NCI-H187 (cell line): ENCODE results near the gene CLEC17A.
"Not testable (repeated sequence)": the region's sequence is repeated elsewhere in the genome, so short reads cannot be mapped to it uniquely, and the experiment has no call there.

ENCODE experiments used
- DNase-seq, 2 experiments: peaks; one replicate each; lab custom pipeline; 2025; lab: John Stamatoyannopoulos, UW

The CLEC17A gene

DNA sequence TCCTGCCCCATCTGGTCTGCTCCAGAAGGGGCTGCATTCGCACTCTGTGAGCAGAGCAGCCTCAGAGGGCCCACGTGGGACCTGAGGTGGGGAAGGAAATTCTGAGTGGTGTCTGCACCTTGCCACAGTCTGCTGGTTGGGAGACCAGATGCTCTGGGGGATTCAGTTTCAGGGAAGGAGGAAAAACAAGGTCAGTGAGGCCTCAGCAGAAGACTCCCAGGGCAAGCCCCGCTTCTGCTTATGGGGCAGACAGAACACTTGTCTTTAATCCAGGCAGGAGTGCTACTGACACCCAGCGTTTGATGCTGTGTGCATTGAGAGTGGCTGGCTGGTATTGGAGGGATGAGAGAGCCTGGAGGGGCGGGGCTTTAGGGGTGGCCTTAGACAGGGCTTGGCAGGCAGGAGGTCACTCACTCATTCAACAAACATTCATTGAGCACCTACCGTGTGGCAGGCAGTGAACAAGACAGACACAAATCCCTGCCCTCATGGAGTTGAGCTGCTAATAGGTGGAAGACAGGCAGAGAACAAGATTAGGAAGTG lies 4.9 kb upstream of the CLEC17A start:
- no peak for DNase-seq

- DNase-seq = no peak
These were observed 2.2 kb upstream of the CLEC17A start for GRCh38 chr19:14580623-14581237.

DNA sequence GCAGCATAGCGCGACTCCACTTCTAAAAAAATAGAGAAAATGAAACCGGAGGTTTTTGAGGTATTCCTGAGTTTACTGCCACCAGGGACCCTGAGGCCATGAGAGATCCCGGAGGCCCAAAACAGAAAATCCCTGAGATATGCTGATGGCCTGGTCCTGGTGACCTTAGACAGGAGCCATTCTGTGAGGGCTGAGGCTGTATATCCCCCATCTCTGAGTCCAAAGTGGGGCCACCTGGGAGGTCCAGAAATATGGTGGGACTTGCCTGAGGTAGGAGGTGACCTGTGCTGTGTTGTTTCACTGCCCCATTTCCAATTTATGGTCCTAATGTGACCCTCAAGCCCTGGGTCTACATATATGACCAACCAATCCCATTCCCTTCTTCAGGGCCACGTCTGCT lies 1.5 kb downstream of the CLEC17A start:
- DNase-seq = not testable (repeated sequence)

GRCh38 chr19:14585187-14585586 lies 2.3 kb downstream of the CLEC17A start:
- not testable (repeated sequence) for DNase-seq

DNA sequence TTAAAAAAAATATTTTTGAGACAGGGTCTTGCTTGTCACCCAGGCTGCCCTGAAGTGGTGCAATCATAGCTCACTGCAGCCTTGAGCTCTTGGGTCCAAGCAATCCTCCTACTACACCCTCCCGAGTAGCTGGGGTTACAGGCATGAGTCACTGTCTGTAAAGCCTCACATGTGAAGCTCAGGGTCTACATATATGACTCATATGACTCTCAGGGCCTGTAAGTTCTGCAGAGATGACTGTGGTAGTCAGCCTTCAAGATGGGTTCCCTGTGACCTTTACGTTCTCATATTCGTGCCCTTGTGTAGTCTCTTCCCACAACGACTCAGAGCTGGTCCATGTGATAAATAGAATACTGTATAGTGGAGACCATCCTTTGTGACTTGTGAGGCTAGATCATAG lies 6.5 kb downstream of the CLEC17A start:
- not testable (repeated sequence) for DNase-seq

GRCh38 chr19:14595558-14595957 lies 12.7 kb downstream of the CLEC17A start:
- no peak for DNase-seq

- no peak for DNase-seq
These were observed 16.8 kb downstream of the CLEC17A start for GRCh38 chr19:14599548-14600147.

DNA sequence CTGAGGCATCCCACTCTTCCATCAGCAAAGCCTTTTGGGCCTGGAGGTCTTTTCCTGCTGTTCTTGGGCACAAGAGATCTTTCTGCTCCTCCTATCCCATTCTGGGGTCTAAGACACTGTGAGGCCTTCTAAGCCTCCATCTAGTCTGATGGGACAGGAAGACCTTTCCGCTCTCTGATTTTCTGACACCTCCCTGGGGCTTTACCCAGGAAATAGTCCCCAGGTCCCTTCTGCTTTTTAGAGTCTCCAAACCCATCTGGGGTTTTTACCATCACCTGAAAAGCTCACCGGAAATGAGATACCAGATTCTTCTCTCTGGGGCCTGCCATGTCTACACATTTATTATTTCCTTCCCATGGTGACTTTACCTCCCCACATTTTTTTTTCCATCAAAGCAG lies 21.1 kb downstream of the CLEC17A start:
- no peak for DNase-seq

DNA sequence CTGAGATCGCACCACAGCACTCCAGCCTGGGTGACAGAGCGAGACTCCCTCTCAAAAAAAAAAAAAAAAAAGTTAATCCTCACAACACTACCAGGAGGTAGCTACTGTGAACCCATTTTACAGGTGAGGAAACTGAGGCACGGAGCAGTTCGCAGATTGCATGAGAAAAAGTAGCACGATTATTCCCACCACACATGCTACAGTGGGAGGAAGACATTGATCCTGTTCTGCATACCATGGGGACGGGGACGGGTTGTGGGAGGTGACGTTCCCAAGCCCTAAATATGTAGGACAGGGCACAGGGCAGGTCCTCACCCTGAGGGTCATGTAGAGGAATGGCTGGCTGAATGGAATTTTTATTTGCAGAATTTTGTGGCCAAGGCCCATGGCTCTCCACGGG lies 23.7 kb downstream of the CLEC17A start:
- DNase-seq = no peak

- no peak for DNase-seq
These were observed 28.2 kb downstream of the CLEC17A start for GRCh38 chr19:14611051-14611450.

- not testable (repeated sequence) for DNase-seq
These were observed 29.4 kb downstream of the CLEC17A start for GRCh38 chr19:14612242-14612641.

- DNase-seq = no peak
These were observed 29.8 kb downstream of the CLEC17A start for GRCh38 chr19:14612657-14613056.

DNA sequence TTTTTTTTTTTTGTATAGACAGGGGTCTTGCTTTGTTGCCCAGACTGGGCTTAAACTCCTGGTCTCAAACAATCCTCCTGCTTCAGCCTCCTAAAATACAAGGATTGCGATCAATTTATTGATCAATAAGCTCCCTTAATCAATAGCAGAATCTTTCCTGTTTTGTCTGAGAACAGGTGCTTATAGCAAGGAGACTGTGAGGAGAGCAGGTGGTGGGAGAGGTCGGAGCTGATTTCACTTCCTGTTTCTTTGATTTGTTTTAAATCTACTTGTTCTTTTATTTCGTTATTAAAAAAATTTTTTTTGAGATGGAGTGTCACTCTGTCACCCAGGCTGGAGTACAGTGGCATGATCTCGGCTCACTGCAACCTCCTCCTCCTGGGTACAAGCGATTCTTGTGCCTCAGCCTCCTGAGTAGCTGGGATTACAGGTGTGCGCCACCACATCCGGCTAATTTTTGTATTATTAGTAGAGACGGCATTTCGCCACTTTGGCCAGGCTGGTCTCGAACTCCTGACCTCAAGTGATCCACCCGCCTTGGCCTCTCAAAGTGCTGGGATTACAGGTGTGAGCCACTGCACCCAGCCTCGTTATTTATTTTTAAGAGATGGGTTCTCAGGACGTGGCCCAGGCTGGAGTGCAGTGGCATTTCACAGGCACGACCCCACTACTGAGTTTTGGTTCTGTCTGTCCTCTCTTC lies 30.7 kb downstream of the CLEC17A start:
- not testable (repeated sequence) for DNase-seq

DNA sequence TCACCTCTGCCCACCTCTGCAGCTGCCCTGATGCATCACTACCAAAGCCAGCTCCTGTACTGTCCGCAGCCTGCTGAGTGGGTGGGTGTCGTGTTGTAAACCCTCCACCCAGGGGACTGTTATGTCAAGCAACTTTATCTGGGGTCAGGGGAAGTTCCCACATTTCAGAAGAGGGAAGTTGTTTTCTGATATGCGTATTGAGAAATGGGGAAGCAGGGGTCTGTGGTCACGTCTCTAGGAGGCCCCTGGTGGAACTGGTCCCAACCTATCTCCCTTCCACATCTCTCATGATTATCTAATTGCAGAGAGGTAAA lies 31.2 kb downstream of the CLEC17A start:
- DNase-seq = no peak

DNA sequence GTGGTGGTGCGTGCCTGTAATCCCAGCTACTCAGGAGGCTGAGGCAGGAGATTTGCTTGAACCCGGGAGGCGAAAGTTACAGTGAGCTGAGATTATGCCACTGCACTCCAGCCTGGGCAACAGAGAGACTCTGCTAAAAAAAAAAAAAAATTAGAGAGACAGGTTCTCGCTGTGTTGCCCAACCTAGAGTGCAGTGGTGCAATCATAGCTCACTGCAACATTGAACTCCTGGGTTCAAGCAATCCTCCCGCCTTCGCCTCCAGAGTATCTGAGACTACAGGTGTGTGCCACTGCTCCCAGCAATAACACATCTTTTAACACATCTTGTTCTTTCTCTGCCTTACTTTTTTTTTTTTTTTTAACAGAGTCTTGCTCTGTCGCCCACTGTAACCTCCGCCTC lies 32.7 kb downstream of the CLEC17A start:
- no peak for DNase-seq

DNA sequence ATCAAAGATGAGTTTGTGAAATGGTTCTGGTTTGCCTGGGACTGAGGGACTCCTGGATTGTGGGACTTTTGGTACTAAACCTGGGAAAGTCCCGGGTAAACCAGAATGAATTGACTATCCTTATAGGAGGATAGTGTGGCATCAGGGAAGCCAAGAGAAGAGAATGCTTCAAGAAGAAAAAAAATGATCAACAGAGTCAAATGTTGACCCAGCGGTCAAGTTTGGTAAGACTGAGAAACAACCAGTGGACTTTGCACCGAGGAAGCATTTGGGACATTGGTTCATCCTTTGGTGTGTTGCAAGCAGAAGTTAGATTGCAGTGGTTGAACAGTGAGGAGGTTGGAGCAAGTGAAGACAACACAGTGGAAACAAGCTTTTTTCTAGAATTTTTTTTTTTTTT lies 33.5 kb downstream of the CLEC17A start:
- DNase-seq = no peak

DNA sequence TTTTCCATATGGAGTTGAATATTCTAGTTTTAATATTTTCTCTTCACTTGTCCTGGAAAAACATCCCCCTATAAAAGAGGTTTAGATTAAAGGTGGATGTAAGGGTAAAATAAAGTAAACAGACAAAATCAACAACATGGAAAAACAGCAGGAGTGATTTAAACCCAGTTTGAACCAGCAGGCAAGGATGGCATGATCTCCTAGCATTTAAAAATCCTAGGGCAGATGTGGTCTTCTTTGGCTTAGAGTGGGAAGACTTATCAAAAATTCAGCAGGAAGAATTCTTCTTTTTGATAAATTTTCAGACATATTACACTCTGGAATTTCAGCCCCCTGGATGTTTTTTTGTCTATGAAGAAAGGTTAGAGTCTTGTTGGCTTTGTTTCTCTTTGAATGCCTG lies 36.5 kb downstream of the CLEC17A start:
- DNase-seq = no peak

GRCh38 chr19:14624491-14624890 lies 41.6 kb downstream of the CLEC17A start:
- DNase-seq = not testable (repeated sequence)

DNA sequence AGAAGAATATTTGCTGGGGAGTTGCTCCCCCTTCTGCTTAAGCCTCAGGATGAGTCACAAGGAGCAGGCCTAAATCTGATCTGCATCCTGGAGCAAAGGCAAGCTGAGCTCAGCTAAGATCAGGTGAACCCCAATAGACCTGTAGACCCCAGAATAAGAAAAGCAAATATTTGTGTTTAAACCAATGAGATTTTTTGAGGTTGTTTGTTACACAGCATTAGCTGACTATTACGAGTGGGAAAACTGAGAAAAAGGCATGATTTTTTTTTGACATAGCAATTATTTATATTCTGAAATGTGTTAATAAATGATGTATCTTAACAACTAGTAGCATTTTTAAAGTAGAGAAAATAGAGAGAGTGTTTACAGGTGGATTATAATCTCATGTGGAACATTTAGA lies 46.7 kb downstream of the CLEC17A start:
- DNase-seq = no peak

DNA sequence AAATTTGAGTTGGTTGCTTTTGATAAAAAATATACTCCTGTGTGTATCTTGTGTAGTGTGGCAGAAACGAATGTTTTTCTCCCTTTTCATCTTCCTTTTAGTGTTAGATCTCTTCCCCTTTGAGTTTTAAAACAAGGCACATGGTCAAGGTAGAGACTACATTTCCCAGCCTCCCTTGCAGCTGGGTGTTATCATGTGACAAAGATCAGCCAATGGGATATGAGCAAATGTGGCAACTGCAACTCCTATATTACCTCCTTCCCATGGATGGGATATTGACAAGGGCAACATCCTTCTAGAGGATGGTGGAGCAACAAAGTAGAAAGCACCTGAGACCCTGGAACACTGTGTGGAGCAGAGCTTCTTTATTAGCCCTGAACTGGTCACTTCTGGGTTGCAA lies 49.4 kb downstream of the CLEC17A start:
- no peak for DNase-seq

DNA sequence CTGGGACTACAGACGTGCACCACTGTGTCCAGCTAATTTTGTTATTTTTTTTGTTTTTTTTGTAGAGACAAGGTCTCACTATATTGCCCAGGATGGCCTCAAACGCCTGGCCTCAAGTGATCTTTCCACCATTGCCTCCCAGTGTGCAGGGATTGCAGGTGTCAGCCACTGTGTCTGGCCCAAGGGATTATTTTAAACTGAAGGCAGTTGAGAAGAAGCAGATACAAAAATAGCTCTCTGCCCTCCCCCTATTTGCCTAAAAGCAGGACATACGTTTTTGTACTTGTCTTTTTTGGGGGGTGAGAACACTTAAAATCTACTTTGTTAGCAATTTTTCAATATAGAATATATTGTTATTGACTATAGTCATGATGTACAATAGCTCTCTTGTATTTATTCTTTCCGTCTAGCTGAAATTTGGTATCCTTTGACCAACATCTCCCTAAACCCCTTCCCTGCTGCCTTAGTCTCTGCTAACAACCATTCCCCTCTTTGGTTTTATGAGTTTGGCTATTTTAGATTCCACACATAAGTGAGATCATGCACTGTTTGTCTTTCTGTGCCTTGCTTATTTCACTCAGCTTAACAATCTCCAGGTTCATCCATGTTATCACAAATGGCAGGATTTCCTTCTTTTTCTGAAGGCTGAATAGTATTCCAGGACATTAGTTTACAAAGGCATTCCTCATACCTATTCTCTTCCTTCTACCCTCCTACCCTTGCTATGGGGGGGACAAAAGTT lies 56.8 kb downstream of the CLEC17A start:
- DNase-seq = no peak

GRCh38 chr19:14648506-14648905 lies 65.6 kb downstream of the CLEC17A start:
- DNase-seq = no peak

- no peak for DNase-seq
These were observed 66.1 kb downstream of the CLEC17A start for GRCh38 chr19:14649020-14649419.
